ENCODE data around the gene TMEM145.

The TMEM145 gene

GRCh38 chr19:42295342-42295741 is 17.8 kb upstream of the TMEM145 start:
- H3K27ac Mint-ChIP-seq (ENCODE audit: low read depth) = no peak overlapping the region
- H3K4me1 Mint-ChIP-seq = peaks cover 12% of the 10 kb centered on the region
- no peak for DNase-seq (ENCODE audit: low spot score in 2 of 2)
- no peak overlapping the region for H3K4me3 Mint-ChIP-seq
- no peaks in the 10 kb centered on the region for H3K27me3 Mint-ChIP-seq
- H3K36me3 Mint-ChIP-seq (ENCODE audit: insufficient read depth) = peaks cover 22% of the 10 kb centered on the region
- H3K9me3 Mint-ChIP-seq = no peaks in the 10 kb centered on the region
- no peak for ATAC-seq (replicated peaks; ENCODE audit: extremely low read depth, poor library complexity, severe bottlenecking)

GRCh38 chr19:42295831-42296525 is 17.1 kb upstream of the TMEM145 start:
- Mint-ChIP-seq H3K36me3 (ENCODE audit: insufficient read depth) (peaks cover 19% of the 10 kb centered on the region), H3K27ac (ENCODE audit: low read depth) (no peak overlapping the region), H3K9me3 (no peaks in the 10 kb centered on the region), H3K4me3 (no peak overlapping the region), H3K4me1 (peaks cover 12% of the 10 kb centered on the region), H3K27me3 (no peaks in the 10 kb centered on the region)
- ATAC-seq (replicated peaks; ENCODE audit: extremely low read depth, poor library complexity, severe bottlenecking) = peak; percentile 87
- peak; percentile 83 to 94 for DNase-seq (ENCODE audit: low spot score in 2 of 2)

GRCh38 chr19:42297039-42297438 is 16.1 kb upstream of the TMEM145 start:
- H3K4me1 Mint-ChIP-seq = peaks cover 16% of the 10 kb centered on the region
- H3K27me3 Mint-ChIP-seq = no peaks in the 10 kb centered on the region
- no peaks in the 10 kb centered on the region for H3K9me3 Mint-ChIP-seq
- no peak overlapping the region for H3K27ac Mint-ChIP-seq (ENCODE audit: low read depth)
- H3K4me3 Mint-ChIP-seq = no peak overlapping the region
- peaks cover 15% of the 10 kb centered on the region for H3K36me3 Mint-ChIP-seq (ENCODE audit: insufficient read depth)
- DNase-seq (ENCODE audit: low spot score in 2 of 2) (no peak), ATAC-seq (replicated peaks; ENCODE audit: extremely low read depth, poor library complexity, severe bottlenecking) (no peak)

GRCh38 chr19:42301646-42302203 is 11.4 kb upstream of the TMEM145 start, which contains the start of gene PRR19:
Gene PRR19, plus strand, starts transcription at chr19:42302132. Its CDS starts 7,453 bp downstream, at chr19:42309585.
- DNase-seq (ENCODE audit: low spot score in 2 of 2) = no peak

GRCh38 chr19:42303101-42303464 is 10.0 kb upstream of the TMEM145 start:
- ATAC-seq (replicated peaks; ENCODE audit: extremely low read depth, poor library complexity, severe bottlenecking) = no peak
- no peak for DNase-seq (ENCODE audit: low spot score in 2 of 2)
- H3K9me3 Mint-ChIP-seq = no peaks in the 10 kb centered on the region
- H3K4me3 Mint-ChIP-seq = peak overlapping the region; percentile 82
- H3K27me3 Mint-ChIP-seq = no peaks in the 10 kb centered on the region
- H3K36me3 Mint-ChIP-seq (ENCODE audit: insufficient read depth) = peaks cover 9% of the 10 kb centered on the region
- H3K4me1 Mint-ChIP-seq = peaks cover 26% of the 10 kb centered on the region
- H3K27ac Mint-ChIP-seq (ENCODE audit: low read depth) = peak overlapping the region; percentile 70

More at GRCh38 chr19:42301646-42302203, 11.4 kb upstream of the TMEM145 start, which contains the start of gene PRR19:
- H3K27me3 Mint-ChIP-seq = no peaks in the 10 kb centered on the region
- peak; percentile 8 for ATAC-seq (replicated peaks; ENCODE audit: extremely low read depth, poor library complexity, severe bottlenecking)
- no peaks in the 10 kb centered on the region for H3K9me3 Mint-ChIP-seq
- H3K4me3 Mint-ChIP-seq = peak within 1 kb of the TSS; percentile 82
- H3K4me1 Mint-ChIP-seq = peaks cover 26% of the 10 kb centered on the region
- H3K27ac Mint-ChIP-seq (ENCODE audit: low read depth) = peak within 1 kb of the TSS; percentile 41
- peaks cover 11% of the 10 kb centered on the region for H3K36me3 Mint-ChIP-seq (ENCODE audit: insufficient read depth)

- Mint-ChIP-seq H3K9me3 (no peaks in the 10 kb centered on the region), H3K4me1 (peaks cover 26% of the 10 kb centered on the region), H3K36me3 (ENCODE audit: insufficient read depth) (peaks cover 7% of the 10 kb centered on the region), H3K27me3 (no peaks in the 10 kb centered on the region), H3K27ac (ENCODE audit: low read depth) (peak overlapping the region; percentile 70), H3K4me3 (no peak overlapping the region)
- ATAC-seq (replicated peaks; ENCODE audit: extremely low read depth, poor library complexity, severe bottlenecking) (no peak), DNase-seq (ENCODE audit: low spot score in 2 of 2) (no peak)
Measured at GRCh38 chr19:42303876-42304275, 9.2 kb upstream of the TMEM145 start.

- Mint-ChIP-seq H3K27ac (ENCODE audit: low read depth) (no peak overlapping the region), H3K36me3 (ENCODE audit: insufficient read depth) (peaks cover 4% of the 10 kb centered on the region), H3K4me1 (peaks cover 20% of the 10 kb centered on the region), H3K4me3 (no peak overlapping the region), H3K27me3 (peaks cover 13% of the 10 kb centered on the region), H3K9me3 (no peaks in the 10 kb centered on the region)
- ATAC-seq (replicated peaks; ENCODE audit: extremely low read depth, poor library complexity, severe bottlenecking) (no peak), DNase-seq (ENCODE audit: low spot score in 2 of 2) (no peak)
Measured at GRCh38 chr19:42306646-42307045, 6.5 kb upstream of the TMEM145 start.

GRCh38 chr19:42309686-42310085 is 3.4 kb upstream of the TMEM145 start:
- H3K9me3 Mint-ChIP-seq = no peaks in the 10 kb centered on the region
- no peak overlapping the region for H3K4me3 Mint-ChIP-seq
- peaks cover 2% of the 10 kb centered on the region for H3K36me3 Mint-ChIP-seq (ENCODE audit: insufficient read depth)
- ATAC-seq (replicated peaks; ENCODE audit: extremely low read depth, poor library complexity, severe bottlenecking) (no peak), DNase-seq (ENCODE audit: low spot score in 2 of 2) (no peak)
- H3K4me1 Mint-ChIP-seq = peaks cover 11% of the 10 kb centered on the region
- no peak overlapping the region for H3K27ac Mint-ChIP-seq (ENCODE audit: low read depth)
- peaks cover 43% of the 10 kb centered on the region for H3K27me3 Mint-ChIP-seq

- H3K4me3 Mint-ChIP-seq = no peak overlapping the region
- no peak for DNase-seq (ENCODE audit: low spot score in 2 of 2)
- H3K27me3 Mint-ChIP-seq = peaks cover 50% of the 10 kb centered on the region
- H3K36me3 Mint-ChIP-seq (ENCODE audit: insufficient read depth) = peaks cover 2% of the 10 kb centered on the region
- peaks cover 11% of the 10 kb centered on the region for H3K4me1 Mint-ChIP-seq
- no peak overlapping the region for H3K27ac Mint-ChIP-seq (ENCODE audit: low read depth)
- ATAC-seq (replicated peaks; ENCODE audit: extremely low read depth, poor library complexity, severe bottlenecking) = no peak
- no peaks in the 10 kb centered on the region for H3K9me3 Mint-ChIP-seq
Measured at GRCh38 chr19:42311657-42312056, 1.5 kb upstream of the TMEM145 start.

GRCh38 chr19:42312370-42312769 is 739 bp upstream of the TMEM145 start:
- ATAC-seq (replicated peaks; ENCODE audit: extremely low read depth, poor library complexity, severe bottlenecking) (no peak), DNase-seq (ENCODE audit: low spot score in 2 of 2) (no peak)
- Mint-ChIP-seq H3K9me3 (no peaks in the 10 kb centered on the region), H3K27ac (ENCODE audit: low read depth) (no peak overlapping the region), H3K36me3 (ENCODE audit: insufficient read depth) (peaks cover 2% of the 10 kb centered on the region), H3K4me1 (peaks cover 17% of the 10 kb centered on the region), H3K4me3 (peak overlapping the region; percentile 71), H3K27me3 (peaks cover 50% of the 10 kb centered on the region)

- Mint-ChIP-seq H3K4me1 (peaks cover 17% of the 10 kb centered on the region), H3K4me3 (peak overlapping the region; percentile 57), H3K36me3 (ENCODE audit: insufficient read depth) (peaks cover 2% of the 10 kb centered on the region), H3K9me3 (no peaks in the 10 kb centered on the region), H3K27ac (ENCODE audit: low read depth) (no peak overlapping the region), H3K27me3 (peaks cover 50% of the 10 kb centered on the region)
- DNase-seq (ENCODE audit: low spot score in 2 of 2) = no peak
- ATAC-seq (replicated peaks; ENCODE audit: extremely low read depth, poor library complexity, severe bottlenecking) = no peak
Measured at GRCh38 chr19:42313840-42314755, 989 bp downstream of the TMEM145 start.

GRCh38 chr19:42315024-42315423 is 1.9 kb downstream of the TMEM145 start:
- H3K4me1 Mint-ChIP-seq = peaks cover 17% of the 10 kb centered on the region
- peaks cover 2% of the 10 kb centered on the region for H3K36me3 Mint-ChIP-seq (ENCODE audit: insufficient read depth)
- no peaks in the 10 kb centered on the region for H3K9me3 Mint-ChIP-seq
- no peak overlapping the region for H3K4me3 Mint-ChIP-seq
- no peak overlapping the region for H3K27ac Mint-ChIP-seq (ENCODE audit: low read depth)
- peaks cover 50% of the 10 kb centered on the region for H3K27me3 Mint-ChIP-seq
- ATAC-seq (replicated peaks; ENCODE audit: extremely low read depth, poor library complexity, severe bottlenecking) (no peak), DNase-seq (ENCODE audit: low spot score in 2 of 2) (no peak)
